GM19328 (cell line): ENCODE measurements around the gene CHST12.
"Not testable (repeated sequence)": the region's sequence is repeated elsewhere in the genome, so short reads cannot be mapped to it uniquely, and the experiment has no call there.

Source experiments
- ATAC-seq: cut with Tn5 transposase; IDR thresholded peaks from one replicate; pipeline ENCODE4 v1.9.1; 2021; ENCODE audit warnings: mild to moderate bottlenecking, moderate library complexity; ENCODE audit not compliant: unreplicated experiment

Gene CHST12

DNA sequence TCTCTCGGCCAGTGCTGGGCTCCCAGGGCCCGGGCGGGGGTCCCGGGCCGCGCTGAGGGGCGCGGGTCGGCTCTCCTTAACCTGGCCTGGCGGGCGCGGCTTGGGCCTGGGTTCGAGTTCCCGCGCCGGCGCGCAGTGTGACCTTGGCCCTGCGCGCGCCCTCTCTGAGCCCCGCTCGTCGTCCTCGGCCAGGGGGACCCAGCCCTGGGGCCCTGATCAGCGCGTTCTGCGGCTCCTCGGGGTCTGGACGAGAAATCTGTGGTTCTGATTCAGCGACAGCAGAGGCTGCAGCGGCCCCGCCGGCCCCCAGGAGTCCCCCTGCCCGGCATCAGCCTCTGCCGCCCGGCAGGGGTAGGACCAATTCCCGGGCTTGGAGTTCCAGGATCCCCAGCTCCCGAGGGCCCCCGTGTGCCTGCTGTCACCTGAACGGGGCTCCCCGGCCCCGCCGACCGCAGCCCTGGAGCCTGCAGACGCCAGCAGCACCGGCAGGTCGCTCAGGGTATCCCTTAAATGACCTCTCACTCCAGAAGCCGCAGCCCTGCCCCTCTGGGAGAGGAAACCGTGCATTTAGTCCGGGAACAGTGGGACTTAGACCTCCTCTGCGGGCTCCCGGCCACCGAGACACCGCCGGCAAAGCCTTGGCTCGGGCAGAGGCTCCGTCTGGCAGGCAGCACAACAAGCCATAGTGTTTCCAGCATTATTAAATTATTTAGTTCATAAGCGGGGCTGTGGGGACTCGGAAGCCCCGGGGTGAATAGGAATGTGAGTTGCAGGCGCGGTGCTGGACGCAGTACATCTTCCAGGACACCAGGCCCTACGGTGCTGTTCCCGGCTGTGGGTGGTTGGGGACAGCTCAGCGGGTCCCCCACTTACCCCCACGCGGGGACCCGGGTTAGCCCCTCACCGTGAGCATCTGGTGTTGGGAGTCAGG lies 572 bp downstream of the CHST12 start:
- no peak for ATAC-seq

DNA sequence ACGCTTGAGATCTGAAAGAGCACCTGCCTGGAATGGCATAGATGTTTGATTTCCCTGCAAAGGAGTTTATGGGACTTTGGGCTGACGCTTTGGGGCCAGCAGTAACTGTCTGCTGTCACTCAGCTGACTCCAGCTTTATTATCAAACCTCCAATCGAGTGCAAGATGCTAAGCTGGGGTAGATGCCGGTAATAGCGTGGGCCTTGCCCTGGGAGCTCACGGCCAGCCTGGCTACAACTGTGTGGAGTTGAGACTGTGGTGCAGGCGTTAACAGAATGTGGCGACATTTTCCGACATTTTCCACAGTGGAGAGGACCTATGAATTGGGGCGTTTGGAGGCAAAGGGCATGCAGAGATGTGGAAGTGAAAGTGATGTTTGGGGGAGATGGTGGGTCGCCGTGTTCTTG lies 1.3 kb downstream of the CHST12 start:
- ATAC-seq = no peak

DNA sequence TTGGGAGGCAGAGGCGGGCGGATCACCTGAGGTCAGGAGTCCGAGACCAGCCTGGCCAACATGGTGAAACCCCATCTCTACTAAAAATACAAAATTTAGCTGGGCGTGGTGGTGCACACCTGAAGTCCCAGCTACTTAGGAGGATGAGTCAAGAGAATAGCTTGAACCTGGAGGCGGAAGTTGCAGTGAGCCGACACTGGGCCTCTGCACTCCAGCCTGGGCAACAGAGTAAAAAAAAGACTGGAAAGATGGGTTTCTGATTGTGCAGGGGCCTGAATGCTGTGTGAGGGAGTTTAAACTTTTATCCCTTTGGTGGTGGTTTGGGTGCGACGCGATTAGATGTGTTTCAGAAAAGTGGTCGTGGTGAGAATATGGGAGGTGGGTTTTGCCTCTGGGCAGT lies 1.8 kb downstream of the CHST12 start:
- no peak for ATAC-seq

DNA sequence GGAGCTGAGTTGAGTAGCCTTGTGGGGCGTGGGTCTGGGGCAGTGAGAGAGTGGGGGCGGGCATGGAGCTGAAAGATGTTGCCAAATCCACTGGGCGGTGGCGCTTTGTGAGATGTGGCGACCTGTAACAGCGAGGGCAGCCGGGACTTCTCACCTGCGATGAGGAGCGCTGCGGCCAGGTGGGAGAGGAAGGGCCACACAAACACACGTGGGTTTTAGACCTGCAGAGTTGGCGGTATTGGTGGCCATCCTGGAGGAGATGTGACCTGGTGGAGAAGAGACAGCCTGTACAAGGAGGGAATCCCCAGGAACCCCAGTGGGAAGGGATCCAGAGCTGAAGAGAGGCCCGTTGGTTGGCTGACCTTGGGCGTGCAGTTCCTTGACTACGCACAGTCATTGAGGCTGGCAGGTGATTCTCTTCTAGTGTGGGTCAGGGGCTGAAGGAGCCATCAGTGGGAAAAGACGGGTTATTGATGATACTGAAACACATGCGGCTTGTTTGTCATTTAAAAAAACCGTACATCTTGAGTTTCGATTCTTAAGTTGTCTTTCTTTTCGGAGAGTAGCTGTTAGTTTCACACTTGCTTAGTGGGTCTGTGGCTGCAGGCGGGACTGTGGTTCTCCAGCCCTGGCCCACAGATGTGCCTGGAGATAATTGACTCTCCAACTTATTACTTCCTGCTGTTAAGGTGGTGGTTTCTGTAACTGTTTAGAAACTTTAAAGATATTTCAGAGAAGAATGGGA lies 2.4 kb downstream of the CHST12 start:
- ATAC-seq = peak; percentile 38

DNA sequence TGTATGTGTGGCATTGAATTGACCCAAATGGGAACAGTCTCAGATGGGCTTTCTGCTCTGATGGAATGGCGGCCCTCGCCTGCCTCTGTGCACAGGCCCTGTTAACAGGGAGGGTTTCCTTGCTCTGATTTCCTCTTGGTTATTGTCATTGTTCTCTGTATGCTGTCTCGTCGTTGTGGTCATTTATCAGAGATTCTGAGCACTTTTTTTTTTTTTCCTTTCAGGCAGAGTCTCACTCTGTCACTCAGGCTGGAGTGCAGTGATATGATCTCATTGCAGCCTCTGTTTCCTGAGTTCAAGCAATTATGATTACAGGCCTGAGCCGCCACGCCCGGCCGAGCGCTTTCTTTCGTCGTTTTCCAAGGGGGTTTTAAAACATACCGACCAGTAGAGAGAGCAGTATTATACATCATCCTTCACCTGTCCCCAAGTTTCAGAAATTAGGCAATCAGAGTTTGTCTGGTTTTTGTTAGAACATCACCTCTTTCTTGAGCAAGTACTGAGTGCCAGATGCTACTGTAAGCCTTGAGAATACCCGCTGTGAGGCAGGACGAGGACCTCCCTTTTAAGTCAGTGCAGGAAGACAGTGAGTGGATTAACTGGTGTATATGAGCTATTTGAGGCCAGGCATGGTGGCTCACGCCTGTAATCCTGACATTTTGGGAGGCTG lies 6.5 kb downstream of the CHST12 start:
- no peak for ATAC-seq

DNA sequence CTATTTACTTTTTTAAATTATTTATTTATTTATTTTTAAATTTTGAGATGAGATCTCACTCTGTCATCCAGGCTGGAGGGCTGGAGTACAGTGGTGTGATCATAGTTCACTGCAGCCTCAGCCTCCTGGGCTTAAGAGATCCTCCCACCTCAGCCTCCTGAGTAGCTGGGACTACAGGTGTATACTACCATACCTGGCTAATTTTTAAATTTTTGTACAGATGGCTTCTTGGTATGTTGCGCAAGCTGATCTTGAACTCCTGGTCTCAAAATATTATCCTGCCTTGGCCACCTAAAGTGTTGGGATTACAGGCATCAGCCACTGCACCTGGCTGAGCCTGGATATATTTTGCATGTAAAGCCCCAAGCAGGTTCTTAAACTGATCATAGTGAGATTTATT lies 7.6 kb downstream of the CHST12 start:
- no peak for ATAC-seq

DNA sequence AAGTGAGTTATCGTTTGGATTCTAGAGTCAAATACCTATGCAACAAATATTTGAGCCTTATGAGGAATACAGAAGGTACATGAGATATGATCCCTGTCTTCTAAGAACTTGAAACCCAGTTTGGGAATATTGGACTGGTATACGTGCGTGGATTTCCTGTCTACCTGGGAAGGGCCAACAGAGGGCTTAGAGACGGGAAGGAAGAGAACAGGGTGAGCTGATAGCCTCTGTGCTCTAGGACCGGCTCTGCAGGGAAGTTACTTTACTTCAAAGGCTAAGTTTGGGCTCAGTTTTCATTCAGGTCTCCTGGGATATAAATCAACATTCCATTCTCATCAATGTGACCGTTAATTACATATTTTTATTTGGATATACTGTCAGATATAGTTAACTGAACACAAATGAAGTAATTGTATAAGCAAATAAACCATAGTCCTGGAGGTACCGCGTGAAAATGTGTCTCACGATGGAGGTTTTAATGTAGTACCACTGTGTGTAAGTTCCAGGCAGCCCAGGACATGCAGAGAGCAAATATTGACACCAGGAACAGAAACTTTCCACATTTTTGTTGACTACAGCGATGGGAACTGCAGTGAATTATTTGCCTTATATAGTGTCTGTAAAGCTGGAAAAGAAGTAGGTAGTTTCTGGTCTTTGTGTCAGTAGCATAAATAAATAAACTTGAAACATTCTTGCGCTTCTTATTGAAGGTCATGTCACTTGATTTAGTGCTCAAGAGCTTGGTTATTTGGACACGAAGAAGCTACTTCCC lies 8.6 kb downstream of the CHST12 start:
- ATAC-seq = no peak

DNA sequence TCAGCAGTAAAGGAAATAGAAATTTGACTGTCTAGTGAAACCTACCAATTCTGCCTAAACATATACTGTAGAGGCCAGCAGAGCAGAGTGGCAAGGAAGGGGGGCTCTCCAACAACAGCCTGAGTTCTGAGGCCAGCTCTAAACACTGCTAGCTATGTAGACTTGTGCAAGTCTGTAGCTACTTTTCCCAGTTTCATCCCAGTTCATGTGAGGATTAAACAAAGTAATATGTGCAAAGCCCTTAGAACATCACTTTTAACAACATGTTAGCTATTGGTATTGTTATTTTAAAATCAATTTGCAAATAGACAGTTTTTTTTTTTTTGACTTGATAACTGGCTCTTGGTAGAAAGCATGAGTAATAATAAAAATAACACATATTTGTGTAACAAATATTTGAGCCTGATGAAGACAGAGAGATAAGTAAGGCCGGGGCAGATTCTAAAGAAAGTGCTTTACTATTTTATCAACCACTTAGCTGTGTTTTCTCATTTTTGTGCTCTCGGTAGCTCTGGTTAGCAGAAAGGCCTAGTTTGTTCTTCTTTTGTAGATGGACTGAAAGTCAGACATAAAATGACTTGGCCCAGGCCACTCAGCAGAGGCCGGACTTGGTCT lies 9.3 kb downstream of the CHST12 start:
- no peak for ATAC-seq

DNA sequence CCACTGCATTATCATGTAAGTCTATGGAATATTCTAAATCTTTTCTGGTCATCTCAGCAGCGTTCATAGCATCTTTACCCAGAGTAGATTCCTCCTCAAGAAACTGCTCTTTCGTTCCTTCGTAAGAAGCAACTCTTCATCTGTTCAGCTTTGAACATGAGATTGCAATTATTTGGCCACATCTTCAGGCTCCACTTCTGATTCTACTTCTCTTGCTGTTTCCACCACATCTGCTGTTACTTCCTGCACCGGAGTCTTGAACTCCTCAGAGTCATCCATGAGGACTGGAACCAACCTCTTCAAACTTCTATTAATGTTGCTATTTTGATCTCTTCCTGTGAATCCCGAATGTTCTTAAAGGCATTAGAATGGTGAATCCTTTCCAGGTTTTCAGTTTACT lies 12.7 kb downstream of the CHST12 start:
- no peak for ATAC-seq

DNA sequence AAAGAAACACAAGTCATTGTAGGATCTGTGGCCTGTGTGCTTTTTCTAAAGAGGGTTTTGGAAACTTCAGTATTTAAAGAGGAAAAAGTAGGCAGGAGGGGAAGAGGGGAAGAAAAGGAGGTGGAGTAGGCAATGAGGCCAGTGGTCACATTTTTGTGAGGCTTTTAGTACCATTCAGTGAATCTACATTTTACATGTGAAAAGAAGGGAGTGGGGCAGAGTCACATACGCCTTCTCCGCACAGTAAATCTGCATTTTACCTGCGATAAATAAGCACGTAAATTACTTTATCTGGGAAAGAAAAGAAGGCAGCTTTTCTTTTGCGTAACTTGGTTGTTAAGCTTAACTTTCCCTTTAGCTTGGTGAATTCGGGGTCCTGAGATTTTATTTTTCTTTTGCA lies 13.2 kb downstream of the CHST12 start:
- no peak for ATAC-seq

DNA sequence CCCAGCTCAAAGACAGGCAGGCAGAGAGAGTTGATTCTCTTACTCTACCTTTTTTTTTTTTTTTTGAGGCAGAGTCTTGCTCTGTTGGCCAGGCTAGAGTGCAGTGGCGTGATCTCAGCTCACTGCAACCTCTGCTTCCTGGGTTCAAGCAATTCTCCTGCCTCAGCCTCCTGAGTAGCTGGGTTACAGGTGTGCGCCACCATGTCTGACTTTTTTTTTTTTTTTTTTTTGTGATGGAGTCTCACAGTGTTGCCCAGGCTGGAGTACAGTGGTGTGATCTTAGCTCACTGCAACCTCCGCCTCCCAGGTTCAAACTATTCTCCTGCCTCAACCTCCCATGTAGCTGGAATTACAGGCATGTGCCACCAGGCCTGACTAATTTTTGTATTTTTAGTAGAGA lies 13.8 kb downstream of the CHST12 start:
- not testable (repeated sequence) for ATAC-seq

DNA sequence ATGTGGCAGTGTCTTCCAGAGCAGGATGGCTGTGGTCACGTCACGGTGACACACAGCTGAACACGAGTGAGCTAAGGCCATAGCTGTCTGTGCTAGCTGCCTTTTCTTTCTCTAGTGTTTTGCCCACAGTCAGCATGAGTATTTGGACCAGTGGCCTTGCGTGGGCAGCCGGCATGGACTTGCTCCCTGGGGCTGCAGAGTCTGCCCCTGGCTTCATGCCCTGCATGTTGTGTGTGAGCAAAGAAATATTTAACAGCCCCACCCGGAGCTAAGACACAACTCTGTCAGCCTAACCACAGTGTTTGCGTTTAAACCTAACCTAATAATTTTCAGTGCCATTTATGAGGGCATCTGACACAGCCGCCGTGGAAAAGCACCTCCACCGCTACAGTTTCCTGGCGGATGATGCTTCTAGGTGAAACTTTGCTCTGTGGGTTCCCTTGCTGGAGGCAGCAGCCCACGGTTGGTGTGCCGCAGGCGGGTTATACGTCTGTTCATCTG lies 14.6 kb downstream of the CHST12 start:
- no peak for ATAC-seq

DNA sequence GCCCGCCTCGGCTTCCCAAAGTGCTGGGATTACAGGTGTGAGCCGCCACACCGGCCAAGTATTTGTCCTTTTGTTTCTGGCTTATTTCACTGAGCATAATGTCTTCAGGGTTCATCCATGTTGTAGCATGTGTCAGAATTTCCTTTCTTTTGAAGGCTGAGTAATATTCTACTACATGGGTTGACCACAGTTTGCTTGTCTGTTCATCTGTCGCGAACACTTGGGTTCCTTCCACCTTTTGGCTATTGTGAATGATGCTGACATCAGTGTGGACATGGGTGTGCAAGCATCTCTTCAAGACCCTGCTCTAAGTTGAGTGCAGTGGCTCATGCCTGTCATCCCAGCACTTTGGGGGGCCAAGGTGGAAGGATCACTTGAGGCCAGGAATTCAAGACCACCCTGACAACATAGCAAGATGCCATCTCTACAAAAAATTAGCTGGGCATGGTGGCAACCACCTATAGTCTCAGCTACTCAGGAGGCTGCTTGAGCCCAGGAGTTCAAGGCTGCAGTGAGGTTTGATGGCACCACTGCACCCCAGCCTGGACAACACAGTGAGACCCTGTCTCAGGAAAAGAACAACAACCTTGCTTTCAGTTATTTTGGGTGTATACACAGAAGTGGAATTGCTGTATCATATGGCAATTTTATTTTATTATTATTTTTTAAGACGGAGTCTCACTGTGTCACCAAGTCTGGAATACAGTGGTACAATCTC lies 17.0 kb downstream of the CHST12 start:
- no peak for ATAC-seq

DNA sequence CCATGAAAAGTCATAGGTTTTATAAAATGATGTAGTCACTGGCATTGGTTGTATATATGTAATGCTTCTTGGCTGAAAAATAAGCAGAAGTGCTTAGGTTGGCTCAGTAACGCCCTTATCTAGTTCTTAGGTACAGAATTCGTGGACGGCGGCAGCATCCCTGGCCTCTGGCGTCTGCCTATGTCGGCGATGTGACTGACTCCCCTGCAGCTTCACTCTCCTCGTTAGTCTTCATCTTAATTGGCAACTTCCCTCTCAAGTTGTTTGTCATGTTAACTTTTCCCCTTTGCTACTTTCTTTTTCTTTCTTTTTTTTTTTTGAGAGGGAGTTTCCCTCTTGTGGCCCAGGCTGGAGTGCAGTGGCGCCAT lies 18.5 kb downstream of the CHST12 start:
- no peak for ATAC-seq

DNA sequence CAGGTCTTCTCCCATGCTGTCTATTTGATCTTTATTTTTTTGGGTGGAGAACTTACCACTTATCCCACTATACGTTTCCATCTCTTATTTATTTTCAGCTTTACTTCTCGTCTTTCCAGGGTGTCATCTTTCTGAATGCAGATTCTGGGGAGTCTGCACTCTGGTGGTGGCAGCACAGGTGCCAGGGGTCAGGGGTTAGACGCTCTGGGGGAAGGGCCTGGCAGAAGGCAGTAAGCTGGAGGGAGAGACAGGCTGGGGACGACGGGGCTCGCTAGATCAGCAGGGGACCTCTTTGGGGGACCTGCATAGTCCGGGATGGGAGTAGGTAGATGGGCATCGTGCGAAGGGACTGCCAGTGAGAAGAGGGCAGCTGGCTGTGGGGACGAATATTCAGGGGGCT lies 22.3 kb downstream of the CHST12 start:
- no peak for ATAC-seq

DNA sequence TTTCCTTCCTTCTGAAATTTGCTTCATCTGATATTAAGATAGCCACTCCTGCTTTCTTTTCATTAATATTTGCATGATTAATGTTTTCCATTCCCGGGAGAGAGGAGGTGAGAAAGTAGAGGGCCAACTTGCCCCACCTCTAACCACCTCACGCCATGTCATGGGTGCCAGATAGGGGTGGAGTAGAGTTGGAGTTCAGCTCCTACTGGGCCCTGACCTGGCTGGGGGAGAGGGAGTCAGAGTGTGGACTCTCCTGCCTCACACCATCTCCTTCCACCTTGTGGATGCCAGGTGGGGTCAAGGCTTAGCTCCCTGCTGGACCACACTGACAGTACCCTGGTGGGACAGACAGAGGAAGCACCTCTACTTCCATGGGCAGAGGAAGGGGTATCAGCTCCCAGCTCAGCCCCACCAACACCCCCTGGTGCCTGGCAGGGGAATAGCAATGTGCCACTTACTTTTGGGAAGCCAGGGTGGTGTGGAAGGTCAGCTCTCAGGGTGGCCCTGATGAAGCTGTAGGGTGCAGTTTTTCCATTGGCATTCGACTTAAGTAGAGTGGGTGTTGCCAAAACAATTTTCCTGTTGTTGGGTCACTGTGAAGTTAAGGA lies 28.0 kb downstream of the CHST12 start:
- ATAC-seq = no peak

DNA sequence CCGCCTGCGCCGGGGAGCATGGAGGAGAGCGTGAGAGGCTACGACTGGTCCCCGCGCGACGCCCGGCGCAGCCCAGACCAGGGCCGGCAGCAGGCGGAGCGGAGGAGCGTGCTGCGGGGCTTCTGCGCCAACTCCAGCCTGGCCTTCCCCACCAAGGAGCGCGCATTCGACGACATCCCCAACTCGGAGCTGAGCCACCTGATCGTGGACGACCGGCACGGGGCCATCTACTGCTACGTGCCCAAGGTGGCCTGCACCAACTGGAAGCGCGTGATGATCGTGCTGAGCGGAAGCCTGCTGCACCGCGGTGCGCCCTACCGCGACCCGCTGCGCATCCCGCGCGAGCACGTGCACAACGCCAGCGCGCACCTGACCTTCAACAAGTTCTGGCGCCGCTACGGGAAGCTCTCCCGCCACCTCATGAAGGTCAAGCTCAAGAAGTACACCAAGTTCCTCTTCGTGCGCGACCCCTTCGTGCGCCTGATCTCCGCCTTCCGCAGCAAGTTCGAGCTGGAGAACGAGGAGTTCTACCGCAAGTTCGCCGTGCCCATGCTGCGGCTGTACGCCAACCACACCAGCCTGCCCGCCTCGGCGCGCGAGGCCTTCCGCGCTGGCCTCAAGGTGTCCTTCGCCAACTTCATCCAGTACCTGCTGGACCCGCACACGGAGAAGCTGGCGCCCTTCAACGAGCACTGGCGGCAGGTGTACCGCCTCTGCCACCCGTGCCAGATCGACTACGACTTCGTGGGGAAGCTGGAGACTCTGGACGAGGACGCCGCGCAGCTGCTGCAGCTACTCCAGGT lies 29.7 kb downstream of the CHST12 start:
- no peak for ATAC-seq
